HuH-7.5 (cell line): ENCODE measurements around the gene SMAD3.
"Not testable (repeated sequence)": the region's sequence is repeated elsewhere in the genome, so short reads cannot be mapped to it uniquely, and the experiment has no call there.

Experiments used
- DNase-seq: peaks from one replicate; pipeline ENCODE4 v3.0.0; 2011; ENCODE audit warnings: low spot score

Gene SMAD3

GRCh38 chr15:67145710-67146109 lies 80.3 kb downstream of the SMAD3 start:
- DNase-seq: no peak

GRCh38 chr15:67146234-67146633 lies 80.8 kb downstream of the SMAD3 start:
- DNase-seq: no peak

GRCh38 chr15:67146875-67147381 lies 81.5 kb downstream of the SMAD3 start:
- DNase-seq: peak; percentile 55

GRCh38 chr15:67147396-67147949 lies 82.1 kb downstream of the SMAD3 start:
- DNase-seq: no peak

- no peak for DNase-seq
Measured at GRCh38 chr15:67148196-67148701, 82.8 kb downstream of the SMAD3 start.

- DNase-seq: no peak
Measured at GRCh38 chr15:67149068-67149772, 83.8 kb downstream of the SMAD3 start.

- no peak for DNase-seq
Measured at GRCh38 chr15:67149773-67150022, 84.3 kb downstream of the SMAD3 start.

GRCh38 chr15:67150023-67150860 lies 84.8 kb downstream of the SMAD3 start:
- DNase-seq: peak; percentile 74

- no peak for DNase-seq
Measured at GRCh38 chr15:67152429-67152828, 87.0 kb downstream of the SMAD3 start.

GRCh38 chr15:67153044-67153443 lies 87.6 kb downstream of the SMAD3 start:
- DNase-seq: not testable (repeated sequence)

GRCh38 chr15:67154249-67154648 lies 88.8 kb downstream of the SMAD3 start:
- no peak for DNase-seq

GRCh38 chr15:67156426-67156825 lies 91.0 kb downstream of the SMAD3 start:
- DNase-seq: no peak

GRCh38 chr15:67156834-67157233 lies 91.4 kb downstream of the SMAD3 start:
- DNase-seq: no peak

GRCh38 chr15:67157521-67158252 lies 92.3 kb downstream of the SMAD3 start:
- DNase-seq: no peak

GRCh38 chr15:67158367-67158766 lies 93.0 kb downstream of the SMAD3 start:
- no peak for DNase-seq

- no peak for DNase-seq
Measured at GRCh38 chr15:67161412-67161811, 96.0 kb downstream of the SMAD3 start.

GRCh38 chr15:67161881-67162280 lies 96.5 kb downstream of the SMAD3 start:
- DNase-seq: no peak

GRCh38 chr15:67163180-67163579 lies 97.8 kb downstream of the SMAD3 start:
- no peak for DNase-seq

- DNase-seq: no peak
Measured at GRCh38 chr15:67164401-67164791, 99.0 kb downstream of the SMAD3 start.

- DNase-seq: no peak
Measured at GRCh38 chr15:67164811-67165253, 99.4 kb downstream of the SMAD3 start.

- no peak for DNase-seq
Measured at GRCh38 chr15:67165254-67166253, 100.2 kb downstream of the SMAD3 start.
